Activated T-cell treated with anti-CD3 and anti-CD28 coated beads for 24 hours (primary cell): ENCODE measurements around the gene GRID2.
"Not testable (repeated sequence)": the region's sequence is repeated elsewhere in the genome, so short reads cannot be mapped to it uniquely, and the experiment has no call there.

Experiments
- DNase-seq: peaks from one replicate; pipeline ENCODE4 v3.0.0-alpha.2; 2020; ENCODE audit warnings: low read depth

GRID2 gene

GRCh38 chr4:93199492-93199891 is 895.7 kb downstream of the GRID2 start:
- DNase-seq: no peak

DNA sequence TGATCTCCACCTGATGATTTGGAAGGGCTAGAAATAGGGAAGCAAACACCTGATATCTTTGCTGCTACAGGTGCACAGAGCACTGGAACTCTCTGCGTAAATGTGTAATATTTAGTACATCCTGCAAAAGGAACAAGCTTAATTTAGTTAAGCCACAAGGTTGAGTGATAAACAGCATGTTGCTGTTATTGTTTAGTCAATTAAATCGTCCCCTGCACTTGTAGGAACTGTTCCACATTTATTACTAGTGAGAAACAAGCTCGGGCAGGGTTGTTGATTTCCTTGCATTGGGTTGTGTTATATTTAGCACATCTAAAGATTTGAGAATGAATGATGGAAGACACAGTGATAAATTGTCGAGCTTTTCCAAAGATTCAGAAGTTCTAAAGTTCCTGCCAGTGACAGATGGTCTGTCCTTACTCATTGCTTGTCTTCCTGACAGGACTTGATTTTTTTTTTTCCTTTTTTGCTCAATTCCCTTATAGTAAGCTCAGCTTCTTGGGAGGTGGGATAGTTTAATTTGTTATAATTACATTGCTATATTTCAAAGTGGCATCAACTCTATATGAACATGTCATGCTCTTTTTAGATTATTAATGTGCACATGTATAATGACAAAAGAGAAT is 897.8 kb downstream of the GRID2 start:
- no peak for DNase-seq

DNA sequence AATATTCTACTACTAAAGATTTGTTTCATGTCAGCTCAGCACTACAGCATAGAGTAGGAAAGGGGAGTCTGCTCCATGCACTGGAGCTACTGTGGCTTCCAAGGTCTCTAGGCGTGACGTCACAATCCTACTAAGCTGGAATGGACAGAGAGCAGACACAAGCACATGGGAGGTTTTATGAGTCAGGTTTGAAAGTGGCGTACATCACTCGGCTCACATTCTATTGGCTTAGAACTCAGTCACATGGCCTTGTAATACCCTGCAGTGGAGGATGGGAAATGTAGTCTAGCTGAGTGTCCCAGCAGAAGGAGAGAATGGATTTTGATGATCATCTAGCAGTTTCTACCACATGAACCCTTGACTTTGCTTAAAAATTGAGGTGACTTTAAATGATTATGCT is 899.9 kb downstream of the GRID2 start:
- no peak for DNase-seq

DNA sequence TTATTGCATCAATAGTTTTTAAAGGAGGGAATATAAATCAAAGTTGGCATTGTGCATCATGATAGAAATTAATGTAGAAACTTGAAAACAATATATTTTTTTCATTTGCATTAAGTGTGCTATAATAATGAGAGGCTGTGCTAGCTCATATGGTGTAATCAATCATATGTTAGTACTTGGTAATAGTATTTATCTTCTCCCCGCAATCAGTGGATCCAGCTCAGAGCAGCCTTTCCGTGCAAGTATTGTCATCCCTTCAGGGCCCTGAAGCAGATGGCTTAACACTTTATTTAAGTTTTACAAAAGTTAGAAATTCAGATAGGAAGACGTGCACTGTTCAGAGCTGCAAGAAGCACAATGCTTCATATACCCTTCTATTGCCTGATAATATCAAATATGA is 908.5 kb downstream of the GRID2 start:
- DNase-seq: no peak

DNA sequence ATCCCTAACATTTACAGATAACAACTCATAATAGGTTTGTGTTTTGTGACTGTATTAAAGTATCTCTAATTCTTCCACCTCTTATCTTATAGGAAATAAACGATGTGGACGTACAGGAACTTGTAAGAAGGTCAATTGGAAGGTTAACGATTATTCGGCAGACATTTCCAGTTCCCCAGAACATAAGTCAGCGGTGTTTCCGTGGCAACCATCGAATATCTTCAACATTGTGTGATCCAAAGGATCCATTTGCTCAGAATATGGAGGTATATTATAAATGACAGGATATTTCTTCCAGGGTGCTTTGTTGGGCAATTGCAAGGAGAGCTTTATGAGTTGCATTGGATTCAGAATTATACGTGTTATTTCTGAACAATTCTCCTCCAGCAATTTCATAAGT is 912.9 kb downstream of the GRID2 start:
- no peak for DNase-seq

GRCh38 chr4:93217431-93217830 is 913.7 kb downstream of the GRID2 start:
- no peak for DNase-seq

GRCh38 chr4:93221771-93222170 is 918.0 kb downstream of the GRID2 start:
- DNase-seq: no peak

DNA sequence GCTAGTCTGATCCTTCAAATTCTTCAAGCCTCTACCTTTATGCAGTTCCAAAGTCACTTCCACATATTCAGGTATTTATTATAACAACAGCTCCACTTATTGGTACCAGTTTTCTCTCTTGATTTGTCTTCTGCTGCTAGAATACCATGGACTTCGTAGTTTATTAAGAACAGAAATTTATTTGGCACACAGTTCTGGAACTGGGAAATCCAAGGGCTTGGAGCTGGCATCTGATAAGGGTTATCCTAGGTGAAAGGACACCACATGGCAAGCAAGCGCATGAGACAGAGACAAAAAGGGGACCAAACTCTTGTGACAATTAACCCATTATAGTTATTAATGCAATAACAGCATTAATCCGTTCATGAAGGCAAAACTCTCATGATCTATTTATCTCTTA is 924.3 kb downstream of the GRID2 start:
- DNase-seq: no peak

- no peak for DNase-seq
Observed at GRCh38 chr4:93232883-93233282, 929.1 kb downstream of the GRID2 start.

- no peak for DNase-seq
Observed at GRCh38 chr4:93237521-93237920, 933.8 kb downstream of the GRID2 start.

- no peak for DNase-seq
Observed at GRCh38 chr4:93243262-93243661, 939.5 kb downstream of the GRID2 start.

DNA sequence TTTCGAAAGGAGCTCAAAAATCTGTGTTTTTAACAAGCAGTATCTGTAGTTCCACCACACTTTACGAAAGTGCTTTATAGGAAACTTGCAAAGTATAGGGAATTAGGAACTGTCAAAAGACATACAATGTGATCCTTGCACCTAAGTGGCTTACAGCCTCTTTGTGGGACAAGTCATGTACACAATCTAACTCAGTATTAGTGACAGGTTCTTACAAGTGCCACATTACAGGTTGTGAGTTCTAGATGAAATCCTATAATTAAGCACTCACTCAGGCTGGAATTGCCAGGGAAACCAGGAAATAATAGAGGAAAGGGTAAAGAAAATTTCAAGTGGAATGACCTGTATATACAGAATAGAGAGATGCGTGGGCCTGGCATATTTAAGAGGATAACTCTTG is 957.4 kb downstream of the GRID2 start:
- DNase-seq: no peak

- no peak for DNase-seq
Observed at GRCh38 chr4:93263166-93263565, 959.4 kb downstream of the GRID2 start.

DNA sequence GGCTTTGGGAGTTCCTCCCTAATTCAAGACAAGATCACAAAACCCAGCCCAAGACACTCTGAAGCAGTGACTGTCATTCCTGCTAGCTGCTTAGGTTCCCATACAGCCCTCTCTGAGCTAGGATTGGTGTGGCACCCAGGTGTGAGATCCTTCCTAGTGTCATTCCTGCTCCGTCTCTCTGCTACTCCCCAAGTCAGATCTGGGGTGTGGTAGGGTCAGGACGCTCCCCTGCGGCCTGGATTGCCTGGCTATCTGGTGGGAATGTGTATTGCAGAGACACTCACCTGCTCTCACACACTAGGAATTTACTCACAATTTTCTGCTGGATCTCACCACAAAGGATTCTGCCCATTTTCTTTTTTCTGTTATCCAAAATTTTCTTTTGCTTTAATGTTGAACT is 964.0 kb downstream of the GRID2 start:
- DNase-seq: no peak

- no peak for DNase-seq
Observed at GRCh38 chr4:93285346-93285745, 981.6 kb downstream of the GRID2 start.

GRCh38 chr4:93289241-93289640 is 985.5 kb downstream of the GRID2 start:
- no peak for DNase-seq

DNA sequence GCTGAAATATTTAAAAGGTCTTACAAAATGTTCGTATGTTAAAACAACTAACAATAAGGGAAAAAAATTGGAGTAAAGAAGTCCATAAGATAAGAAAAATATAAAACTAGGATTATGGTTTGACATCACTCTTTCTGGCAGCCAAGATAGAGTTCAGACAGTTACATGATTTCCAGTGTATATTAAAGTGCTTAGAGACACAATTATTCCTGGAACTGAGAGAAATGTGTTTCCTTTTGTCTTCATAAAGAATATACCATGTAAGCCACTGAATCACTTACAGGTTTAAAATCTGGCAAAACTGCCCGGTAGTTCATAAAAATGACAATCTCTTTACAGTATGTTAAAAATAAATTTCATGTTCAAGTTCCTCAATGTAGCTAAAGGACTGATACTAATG is 986.1 kb downstream of the GRID2 start:
- no peak for DNase-seq

GRCh38 chr4:93299118-93299517 is 995.4 kb downstream of the GRID2 start:
- DNase-seq: no peak

GRCh38 chr4:93300780-93301555 is 997.2 kb downstream of the GRID2 start:
- not testable (repeated sequence) for DNase-seq

DNA sequence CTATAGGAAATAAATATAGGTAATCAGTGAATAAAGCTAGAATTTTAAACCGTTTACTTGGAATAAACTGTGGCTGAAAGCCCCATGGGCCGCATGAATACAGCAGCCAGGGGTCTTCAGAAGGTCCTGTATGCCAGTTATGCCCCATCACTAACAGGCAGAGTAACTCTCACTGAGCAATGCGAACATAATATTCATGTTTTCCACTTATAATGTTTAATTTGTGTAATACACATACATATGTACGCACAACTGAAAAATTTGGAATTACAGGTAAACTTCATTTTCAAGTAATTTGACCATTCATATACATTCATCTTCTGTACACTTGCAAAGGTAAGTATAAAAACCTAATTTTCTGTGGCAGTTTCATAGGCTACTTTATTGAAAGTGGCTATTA is 998.5 kb downstream of the GRID2 start:
- no peak for DNase-seq

- no peak for DNase-seq
Observed at GRCh38 chr4:93303440-93303839, 999.7 kb downstream of the GRID2 start.

GRCh38 chr4:93312299-93312698 is 1008.5 kb downstream of the GRID2 start:
- no peak for DNase-seq

GRCh38 chr4:93313197-93313596 is 1009.4 kb downstream of the GRID2 start:
- no peak for DNase-seq

DNA sequence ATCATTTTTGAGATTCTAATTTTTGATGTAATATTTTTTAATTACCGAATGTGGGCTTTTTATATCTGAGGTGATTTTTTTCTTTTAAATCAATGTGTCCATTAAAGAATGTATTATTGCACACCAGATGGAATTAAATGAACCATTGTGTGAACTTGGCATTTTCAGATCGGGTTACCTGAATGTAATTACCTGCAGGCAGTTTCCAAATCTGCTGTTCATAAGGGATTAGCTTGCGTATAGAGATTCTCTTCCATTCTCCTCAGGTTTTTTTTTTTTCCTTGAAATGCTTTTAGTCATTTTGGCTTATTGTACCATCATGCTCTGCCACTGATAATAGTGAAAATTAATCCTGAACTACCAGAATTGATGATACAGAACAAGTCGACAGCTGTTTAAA is 1013.3 kb downstream of the GRID2 start:
- no peak for DNase-seq
